H9 (cell line): ENCODE results near the gene CASTOR1. TPM values are rescaled to one million over a fixed set of nuclear protein-coding genes. Genes with fewer than 3 reads are reported as not detected.

ENCODE experiments used
- DNase-seq: peaks from one replicate; pipeline ENCODE4 v3.0.0-alpha.2; 2017
- H2AFZ ChIP-seq: one replicate; pipeline ENCODE4 v1.6.1; 2013; ENCODE audit warnings: mild to moderate bottlenecking, low read length, control low read depth, moderate library complexity
- H2AK5ac ChIP-seq: 2 replicates; pipeline ENCODE4 v1.6.1; 2013; ENCODE audit warnings: low read length, control low read depth, mixed read lengths; ENCODE audit not compliant: insufficient read length
- H2BK120ac ChIP-seq: one replicate; pipeline ENCODE4 v1.6.1; 2013; ENCODE audit warnings: low read depth, mild to moderate bottlenecking, low read length, control low read depth, inconsistent platforms; ENCODE audit not compliant: poor library complexity, severe bottlenecking
- H2BK12ac ChIP-seq: 2 replicates; pipeline ENCODE4 v1.6.1; 2013; ENCODE audit warnings: low read length, control low read depth, mixed read lengths, low read depth; ENCODE audit not compliant: insufficient read length
- H2BK15ac ChIP-seq: 2 replicates; pipeline ENCODE4 v1.6.1; 2013; ENCODE audit warnings: low read depth, low read length, control low read depth
- H2BK20ac ChIP-seq: one replicate; pipeline ENCODE4 v1.6.1; 2013; ENCODE audit warnings: low read depth, mild to moderate bottlenecking, low read length, control low read depth, inconsistent platforms; ENCODE audit not compliant: poor library complexity, severe bottlenecking
- H2BK5ac ChIP-seq: 2 replicates; pipeline ENCODE4 v1.6.1; 2013; ENCODE audit warnings: low read length, control low read depth, mixed read lengths; ENCODE audit not compliant: insufficient read length
- H3K14ac ChIP-seq: 2 replicates; pipeline ENCODE4 v1.6.1; 2013; ENCODE audit warnings: low read length, control low read depth; ENCODE audit not compliant: insufficient read depth
- H3K18ac ChIP-seq: 2 replicates; pipeline ENCODE4 v1.6.1; 2013; ENCODE audit warnings: low read depth, mild to moderate bottlenecking, mixed read lengths, low read length, control low read depth; ENCODE audit not compliant: insufficient read length
- H3K23ac ChIP-seq: 2 replicates; pipeline ENCODE4 v1.6.1; 2013; ENCODE audit warnings: low read length, control low read depth, mixed read lengths, low read depth; ENCODE audit not compliant: insufficient read length
- H3K23me2 ChIP-seq: 2 replicates; pipeline ENCODE4 v1.6.1; 2013; ENCODE audit warnings: low read depth, mild to moderate bottlenecking, mixed read lengths, low read length, control low read depth; ENCODE audit not compliant: insufficient read length, poor library complexity, severe bottlenecking
- H3K27ac ChIP-seq: 2 replicates; pipeline ENCODE4 v1.5.1; 2013; ENCODE audit warnings: low read length, control low read depth, mixed read lengths, low read depth; ENCODE audit not compliant: insufficient read length
- H3K27me3 ChIP-seq: 2 replicates; pipeline ENCODE4 v1.6.1; 2013; ENCODE audit warnings: low read length, control low read depth, inconsistent platforms; ENCODE audit not compliant: insufficient read depth
- H3K4ac ChIP-seq: 2 replicates; pipeline ENCODE4 v1.6.1; 2013; ENCODE audit warnings: low read depth, mild to moderate bottlenecking, control low read depth, inconsistent platforms, low read length, moderate library complexity
- H3K4me1 ChIP-seq: 2 replicates; pipeline ENCODE4 v1.6.1; 2013; ENCODE audit warnings: low read length, control low read depth, inconsistent platforms; ENCODE audit not compliant: insufficient read depth
- H3K4me2 ChIP-seq: 2 replicates; pipeline ENCODE4 v1.6.1; 2013; ENCODE audit warnings: low read length, control low read depth, mixed read lengths; ENCODE audit not compliant: insufficient read length, insufficient read depth
- H3K56ac ChIP-seq: 2 replicates; pipeline ENCODE4 v1.6.1; 2013; ENCODE audit warnings: low read depth, mild to moderate bottlenecking, mixed read lengths, low read length, control low read depth; ENCODE audit not compliant: insufficient read length
- H3K79me1 ChIP-seq: 2 replicates; pipeline ENCODE4 v1.6.1; 2013; ENCODE audit warnings: low read depth, mild to moderate bottlenecking, moderate library complexity, low read length, control low read depth, inconsistent platforms; ENCODE audit not compliant: insufficient read depth, poor library complexity, severe bottlenecking
- H3K79me2 ChIP-seq: 2 replicates; pipeline ENCODE4 v1.6.1; 2013; ENCODE audit warnings: low read length, control low read depth, inconsistent platforms; ENCODE audit not compliant: insufficient read depth
- H3K9ac ChIP-seq: 2 replicates; pipeline ENCODE4 v1.6.1; 2013; ENCODE audit warnings: low read length, control low read depth, mixed read lengths; ENCODE audit not compliant: insufficient read length; ENCODE audit errors: extremely low read depth
- H3K9me3 ChIP-seq: one replicate; pipeline ENCODE4 v1.6.1; 2013; ENCODE audit warnings: low read depth, low read length, inconsistent platforms; ENCODE audit not compliant: control insufficient read depth
- H3T11ph ChIP-seq: one replicate; pipeline ENCODE4 v1.6.1; 2013; ENCODE audit warnings: mild to moderate bottlenecking, low read length, control low read depth, inconsistent platforms
- H4K20me1 ChIP-seq: one replicate; pipeline ENCODE4 v1.6.1; 2013; ENCODE audit not compliant: control insufficient read depth, insufficient read length, insufficient read depth
- H4K5ac ChIP-seq: 2 replicates; pipeline ENCODE4 v1.6.1; 2013; ENCODE audit warnings: low read depth, mild to moderate bottlenecking, mixed read lengths, low read length, control low read depth; ENCODE audit not compliant: insufficient read length
- H4K8ac ChIP-seq: replicated peaks from 2 replicates; pipeline ENCODE4 v1.6.1; 2013; ENCODE audit warnings: low read length, control low read depth, mixed read lengths, low read depth; ENCODE audit not compliant: insufficient read length
- H4K91ac ChIP-seq: 2 replicates; pipeline ENCODE4 v1.6.1; 2013; ENCODE audit warnings: low read depth, mild to moderate bottlenecking, moderate library complexity, mixed read lengths, low read length, control low read depth; ENCODE audit not compliant: insufficient read length
- H3K27ac Mint-ChIP-seq, 3 experiments: 2 replicates in 2 of 3; 3 replicates in 1 of 3; pipeline ENCODE4 v1.8.0; 2020 to 2021; ENCODE audit warnings: mixed read lengths in 3 of 3, mild to moderate bottlenecking in 1 of 3, moderate library complexity in 1 of 3
- H3K27me3 Mint-ChIP-seq: 2 replicates; pipeline ENCODE4 v1.8.0; 2021; ENCODE audit warnings: low read depth, mild to moderate bottlenecking, moderate library complexity, mixed read lengths
- H3K36me3 Mint-ChIP-seq, 3 experiments: 2 replicates in 2 of 3; 3 replicates in 1 of 3; pipeline ENCODE4 v1.8.0; 2020 to 2021; ENCODE audit warnings: low read depth in 3 of 3, mixed read lengths in 3 of 3; ENCODE audit not compliant: insufficient read depth in 1 of 3
- H3K4me1 Mint-ChIP-seq, 2 experiments: 2 replicates each; pipeline ENCODE4 v1.8.0; 2020; ENCODE audit warnings: mixed read lengths in 2 of 2
- H3K4me3 Mint-ChIP-seq, 2 experiments: 2 replicates in 1 of 2; 3 replicates in 1 of 2; pipeline ENCODE4 v1.8.0; 2020 to 2021; ENCODE audit warnings: mild to moderate bottlenecking in 2 of 2, mixed read lengths in 2 of 2, moderate library complexity in 1 of 2
- H3K9me3 Mint-ChIP-seq, 2 experiments: 2 replicates in 1 of 2; 3 replicates in 1 of 2; pipeline ENCODE4 v1.8.0; 2020; ENCODE audit warnings: mild to moderate bottlenecking in 2 of 2, mixed read lengths in 2 of 2, moderate library complexity in 1 of 2
- WGBS: extraction: QIAGEN DNeasy Blood & Tissue Kit; methylation state at CpG from one replicate; pipeline ENCODE4 v1.1.7; 2013; ENCODE audit warnings: missing lambda C conversion rate, low lambda C conversion rate, mixed read lengths; ENCODE audit not compliant: insufficient read length; ENCODE audit errors: extremely low coverage; 5-methylcytosine and 5-hydroxymethylcytosine counted together
- total RNA-seq: library from RNA; stranded (reverse); gene quantifications from 2 replicates; pipeline ENCODE4 v1.2.1, GENCODE V29; 2021
- TF ChIP-seq, protein P1 (sequence below): fragments of 200-600 bp; sonication (generic); conservative IDR thresholded peaks from 3 replicates; pipeline ENCODE4 v1.8.0; 2021; ENCODE audit warnings: antibody characterized with exemption, mild to moderate bottlenecking

The CASTOR1 gene
- total RNA-seq, 1 experiment from 2014 or later = 8.8 TPM

DNA sequence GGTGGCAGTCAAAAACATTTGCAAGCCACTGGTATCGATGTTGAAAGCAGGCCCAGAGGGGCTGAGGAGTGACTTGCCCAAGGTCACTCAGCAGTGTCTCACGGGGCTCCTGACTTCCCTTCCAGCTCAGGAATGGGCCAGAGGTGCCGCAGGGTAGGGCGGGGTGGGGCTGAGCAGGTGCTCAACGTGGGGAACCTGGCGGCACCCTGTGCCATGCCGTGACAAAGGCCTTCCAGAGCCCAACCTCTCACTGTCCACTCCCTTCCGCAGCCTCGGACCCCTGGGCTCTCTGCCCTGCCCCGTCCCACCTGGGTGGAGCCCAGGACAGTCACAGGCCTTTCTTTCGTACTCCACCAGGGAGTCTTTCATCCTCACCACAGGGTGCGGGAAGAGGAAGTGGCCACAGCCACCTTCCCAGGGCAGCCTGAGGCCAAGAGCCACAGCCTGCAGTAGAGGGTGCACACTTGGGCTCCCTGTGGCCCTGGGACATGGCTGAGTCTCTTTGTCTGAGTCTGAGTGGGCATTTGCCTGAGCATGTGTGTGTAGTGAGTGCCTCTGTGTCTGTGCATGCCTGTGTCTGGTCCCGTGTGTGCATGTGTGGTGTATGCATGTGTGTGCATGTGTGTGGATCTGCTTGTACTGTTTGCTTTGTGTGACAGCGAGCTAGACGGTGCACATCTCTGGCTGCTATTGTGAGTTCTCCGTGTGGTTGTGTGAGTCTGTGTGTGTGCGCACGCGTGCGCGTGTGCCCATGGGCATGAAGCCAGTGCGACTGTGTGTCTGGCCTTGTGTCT, 36.7 kb downstream of the CASTOR1 start:
- no peaks in the 10 kb centered on the region for H3K36me3 Mint-ChIP-seq
- DNase-seq = no peak

More for the DNA sequence above, 36.7 kb downstream of the CASTOR1 start:
- peaks cover 3% of the 10 kb centered on the region; the same call in 1 of the 2 replicates for H3K4me1 ChIP-seq
- H2AK5ac ChIP-seq = no peak overlapping the region
- no peaks in the 10 kb centered on the region for H3K23me2 ChIP-seq
- H2BK12ac ChIP-seq = no peak overlapping the region
- no peaks in the 10 kb centered on the region for H3K79me1 ChIP-seq
- H3K9ac ChIP-seq = no peak overlapping the region
- H4K8ac ChIP-seq = no peak overlapping the region
- no CpG with 5 or more reads among the region's 22 CpGs for WGBS
- no peak overlapping the region for H3K23ac ChIP-seq
- Mint-ChIP-seq H3K27ac (peak overlapping the region in 1 of 3 experiments; percentile 2; a peak in 2 of 7 replicates), H3K9me3 (no peaks in the 10 kb centered on the region; a peak in 1 of 5 replicates), H3K27me3 (peaks cover 11% of the 10 kb centered on the region), H3K4me1 (peaks cover 20 to 33% of the 10 kb centered on the region in 2 experiments), H3K4me3 (no peak overlapping the region; a peak in 1 of 5 replicates)
- no peak overlapping the region for H4K91ac ChIP-seq
- no peak overlapping the region for H3K4ac ChIP-seq
- no peak overlapping the region for H2BK20ac ChIP-seq
- no peaks in the 10 kb centered on the region for H3K79me2 ChIP-seq
- no peak overlapping the region for H2BK120ac ChIP-seq
- no peak overlapping the region for H4K5ac ChIP-seq
- H3K56ac ChIP-seq = no peak overlapping the region
- H3K4me2 ChIP-seq = no peak overlapping the region
- no peak overlapping the region for H3K18ac ChIP-seq
- no peak overlapping the region for H3T11ph ChIP-seq
- no peak overlapping the region for H3K27ac ChIP-seq
- H2BK5ac ChIP-seq = no peak overlapping the region
- no peak overlapping the region for H2BK15ac ChIP-seq
- H3K9me3 ChIP-seq = no peaks in the 10 kb centered on the region
- no peaks in the 10 kb centered on the region for H3K27me3 ChIP-seq
- H4K20me1 ChIP-seq = no peaks in the 10 kb centered on the region
- H3K14ac ChIP-seq = no peak overlapping the region
- no peak overlapping the region for H2AFZ ChIP-seq
- TF ChIP-seq, protein P1, sequence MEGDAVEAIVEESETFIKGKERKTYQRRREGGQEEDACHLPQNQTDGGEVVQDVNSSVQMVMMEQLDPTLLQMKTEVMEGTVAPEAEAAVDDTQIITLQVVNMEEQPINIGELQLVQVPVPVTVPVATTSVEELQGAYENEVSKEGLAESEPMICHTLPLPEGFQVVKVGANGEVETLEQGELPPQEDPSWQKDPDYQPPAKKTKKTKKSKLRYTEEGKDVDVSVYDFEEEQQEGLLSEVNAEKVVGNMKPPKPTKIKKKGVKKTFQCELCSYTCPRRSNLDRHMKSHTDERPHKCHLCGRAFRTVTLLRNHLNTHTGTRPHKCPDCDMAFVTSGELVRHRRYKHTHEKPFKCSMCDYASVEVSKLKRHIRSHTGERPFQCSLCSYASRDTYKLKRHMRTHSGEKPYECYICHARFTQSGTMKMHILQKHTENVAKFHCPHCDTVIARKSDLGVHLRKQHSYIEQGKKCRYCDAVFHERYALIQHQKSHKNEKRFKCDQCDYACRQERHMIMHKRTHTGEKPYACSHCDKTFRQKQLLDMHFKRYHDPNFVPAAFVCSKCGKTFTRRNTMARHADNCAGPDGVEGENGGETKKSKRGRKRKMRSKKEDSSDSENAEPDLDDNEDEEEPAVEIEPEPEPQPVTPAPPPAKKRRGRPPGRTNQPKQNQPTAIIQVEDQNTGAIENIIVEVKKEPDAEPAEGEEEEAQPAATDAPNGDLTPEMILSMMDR = no peak
